Esophagus squamous epithelium (tissue), 4 donors: ENCODE results near the gene CNTNAP5.

Experiments
- POLR2A ChIP-seq, 4 donors: fragments of 450-650 bp; IDR thresholded peaks; one replicate each; pipeline ENCODE4 v1.6.1; 2017; ENCODE audit warnings: antibody characterized with exemption in 4 of 4, mild to moderate bottlenecking in 4 of 4, moderate library complexity in 3 of 4
- TF ChIP-seq, protein P1 (sequence below), 6 experiments: fragments of 450-650 bp in 4 of 6; fragments of 200-600 bp in 2 of 6; sonication (generic) in 2 of 6; IDR thresholded peaks; one replicate each; pipeline ENCODE4 v1.5.1; 2016 to 2019; ENCODE audit warnings: antibody characterized with exemption in 6 of 6, mild to moderate bottlenecking in 4 of 6, moderate library complexity in 4 of 6

DNA sequence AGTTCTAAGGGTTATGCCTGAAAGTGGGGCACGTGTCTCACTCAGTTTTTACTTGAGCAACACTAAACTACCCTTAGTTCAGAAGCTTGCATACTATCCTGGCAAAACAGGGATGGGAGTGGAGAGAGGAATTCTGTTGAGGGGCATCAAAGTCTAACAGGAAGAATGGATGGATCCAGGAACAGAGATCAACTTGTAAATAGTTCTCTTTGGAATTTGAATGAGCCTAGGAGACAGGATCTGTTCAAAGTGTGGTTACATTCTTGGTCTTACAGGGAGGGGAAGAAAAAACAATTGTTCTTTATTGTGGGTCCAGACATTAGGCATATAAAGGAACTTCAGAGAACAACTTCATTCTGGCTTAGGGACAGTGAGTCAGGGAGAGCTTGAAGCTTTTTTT, 560.2 kb downstream of the CNTNAP5 start:
- TF ChIP-seq, protein P1, sequence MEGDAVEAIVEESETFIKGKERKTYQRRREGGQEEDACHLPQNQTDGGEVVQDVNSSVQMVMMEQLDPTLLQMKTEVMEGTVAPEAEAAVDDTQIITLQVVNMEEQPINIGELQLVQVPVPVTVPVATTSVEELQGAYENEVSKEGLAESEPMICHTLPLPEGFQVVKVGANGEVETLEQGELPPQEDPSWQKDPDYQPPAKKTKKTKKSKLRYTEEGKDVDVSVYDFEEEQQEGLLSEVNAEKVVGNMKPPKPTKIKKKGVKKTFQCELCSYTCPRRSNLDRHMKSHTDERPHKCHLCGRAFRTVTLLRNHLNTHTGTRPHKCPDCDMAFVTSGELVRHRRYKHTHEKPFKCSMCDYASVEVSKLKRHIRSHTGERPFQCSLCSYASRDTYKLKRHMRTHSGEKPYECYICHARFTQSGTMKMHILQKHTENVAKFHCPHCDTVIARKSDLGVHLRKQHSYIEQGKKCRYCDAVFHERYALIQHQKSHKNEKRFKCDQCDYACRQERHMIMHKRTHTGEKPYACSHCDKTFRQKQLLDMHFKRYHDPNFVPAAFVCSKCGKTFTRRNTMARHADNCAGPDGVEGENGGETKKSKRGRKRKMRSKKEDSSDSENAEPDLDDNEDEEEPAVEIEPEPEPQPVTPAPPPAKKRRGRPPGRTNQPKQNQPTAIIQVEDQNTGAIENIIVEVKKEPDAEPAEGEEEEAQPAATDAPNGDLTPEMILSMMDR (IDR thresholded peaks at IDR 0.05): no peak
- TF ChIP-seq POLR2A (IDR thresholded peaks at IDR 0.05): no peak
